Effector memory CD4-positive, alpha-beta T cell (primary cell): ENCODE data around the gene NKX2-8.
"Not testable (repeated sequence)": the region's sequence is repeated elsewhere in the genome, so short reads cannot be mapped to it uniquely, and the experiment has no call there.

Experiments used
- DNase-seq, 3 donors: peaks; one replicate each; pipeline ENCODE4 v3.0.0-alpha.2; 2020
- H3K27ac ChIP-seq: 2 replicates; pipeline ENCODE4 v1.7.0; 2013; ENCODE audit warnings: mild to moderate bottlenecking, low read length, moderate library complexity; ENCODE audit not compliant: insufficient read depth, poor library complexity, severe bottlenecking
- H3K27me3 ChIP-seq: replicated peaks from 2 replicates; pipeline ENCODE4 v1.7.0; 2013; ENCODE audit warnings: mild to moderate bottlenecking, low read length; ENCODE audit not compliant: insufficient read depth, control insufficient read depth, poor library complexity, severe bottlenecking
- H3K36me3 ChIP-seq: 2 replicates; pipeline ENCODE4 v1.7.0; 2013; ENCODE audit warnings: mild to moderate bottlenecking, low read length, moderate library complexity; ENCODE audit not compliant: control insufficient read depth, insufficient read depth
- H3K4me1 ChIP-seq: 2 replicates; pipeline ENCODE4 v1.7.0; 2013; ENCODE audit warnings: low read length, mild to moderate bottlenecking; ENCODE audit not compliant: control insufficient read depth, insufficient read depth, poor library complexity, severe bottlenecking
- H3K4me3 ChIP-seq: 2 replicates; pipeline ENCODE4 v1.7.0; 2013; ENCODE audit warnings: low read length, low read depth, mild to moderate bottlenecking; ENCODE audit not compliant: insufficient read depth, poor library complexity, severe bottlenecking
- H3K9me3 ChIP-seq: 2 replicates; pipeline ENCODE4 v1.7.0; 2013; ENCODE audit warnings: mild to moderate bottlenecking, low read length, moderate library complexity; ENCODE audit not compliant: control insufficient read depth

NKX2-8 gene

DNA sequence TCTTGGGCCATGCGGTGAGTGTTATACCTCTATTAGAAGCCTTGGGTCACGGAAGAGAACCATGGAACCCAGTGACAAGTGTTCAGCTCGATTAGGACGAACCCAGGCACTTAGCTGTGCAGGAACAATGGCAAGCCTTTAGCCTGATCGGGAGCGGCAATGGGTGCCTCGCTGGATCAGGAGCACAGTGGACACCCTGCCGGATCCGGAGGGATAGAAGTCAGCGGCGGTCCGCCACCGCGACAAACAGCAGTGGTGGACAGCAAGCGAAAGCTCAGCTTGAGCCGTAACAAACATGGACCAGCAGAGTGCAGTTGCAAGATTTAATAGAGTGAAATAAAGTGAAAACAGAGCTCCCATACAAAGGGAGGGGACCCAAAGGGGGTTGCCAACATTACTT lies 38.1 kb downstream of the NKX2-8 start:
- H3K9me3 ChIP-seq, H3K4me3 ChIP-seq, H3K36me3 ChIP-seq, H3K27me3 ChIP-seq, DNase-seq, H3K27ac ChIP-seq, H3K4me1 ChIP-seq: not testable (repeated sequence)

DNA sequence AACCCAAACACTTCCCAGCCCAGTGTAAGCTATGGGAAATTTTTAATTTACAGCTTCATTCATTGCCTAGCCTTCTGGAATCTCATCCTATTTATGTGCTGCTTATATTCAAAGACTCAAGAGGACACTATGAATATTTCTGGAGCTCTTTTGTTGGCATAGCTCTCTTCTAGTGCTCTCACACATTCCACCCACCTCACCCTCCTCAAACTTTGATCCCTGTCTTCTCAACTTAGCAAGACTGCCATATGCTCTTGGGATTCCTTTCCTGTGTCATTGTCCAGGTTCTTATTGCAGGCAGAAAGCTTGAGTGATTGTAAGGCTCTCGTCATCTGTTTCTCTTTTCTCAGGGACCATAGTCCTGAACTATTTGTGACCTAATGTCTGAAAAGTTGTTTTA lies 44.4 kb downstream of the NKX2-8 start:
- Histone ChIP-seq H3K27me3 (no peaks in the 10 kb centered on the region), H3K36me3 (no peaks in the 10 kb centered on the region), H3K27ac (no peak overlapping the region), H3K4me3 (no peak overlapping the region), H3K4me1 (no peaks in the 10 kb centered on the region), H3K9me3 (no peaks in the 10 kb centered on the region)
- no peak for DNase-seq
